Measurements from ENCODE around the gene NDUFAF3.

NDUFAF3 gene

GRCh38 chr3:49017971-49018706 is 3.8 kb upstream of the NDUFAF3 start, which contains the start of gene DALRD3:
DALRD3 (minus strand) TSS chr3:49018580; CDS start chr3:49018564, 16 bp downstream.
- DNase-seq (ENCODE audit: low read depth, low spot score): peak; percentile 80

GRCh38 chr3:49018707-49019006 is 3.3 kb upstream of the NDUFAF3 start:
- no peak for DNase-seq (ENCODE audit: low read depth, low spot score)

- no peak for DNase-seq (ENCODE audit: low read depth, low spot score)
Measured at GRCh38 chr3:49019941-49020329, 2.0 kb upstream of the NDUFAF3 start.

- peak; percentile 41 for DNase-seq (ENCODE audit: low read depth, low spot score)
Measured at GRCh38 chr3:49020330-49021212, 1.4 kb upstream of the NDUFAF3 start.

- DNase-seq (ENCODE audit: low read depth, low spot score): peak; percentile 99
Measured at GRCh38 chr3:49021213-49021812, 608 bp upstream of the NDUFAF3 start.

GRCh38 chr3:49022688-49023171 is 809 bp downstream of the NDUFAF3 start:
- DNase-seq (ENCODE audit: low read depth, low spot score): no peak

GRCh38 chr3:49023775-49024174 is 1.9 kb downstream of the NDUFAF3 start:
- no peak for DNase-seq (ENCODE audit: low read depth, low spot score)

- no peak for DNase-seq (ENCODE audit: low read depth, low spot score)
Measured at GRCh38 chr3:49024449-49024848, 2.5 kb downstream of the NDUFAF3 start.

- no peak for DNase-seq (ENCODE audit: low read depth, low spot score)
Measured at GRCh38 chr3:49025005-49025792, 3.3 kb downstream of the NDUFAF3 start.

- DNase-seq (ENCODE audit: low read depth, low spot score): no peak
Measured at GRCh38 chr3:49025793-49026520, 4.0 kb downstream of the NDUFAF3 start.

GRCh38 chr3:49026536-49026935 is 4.6 kb downstream of the NDUFAF3 start:
- DNase-seq (ENCODE audit: low read depth, low spot score): no peak

- DNase-seq (ENCODE audit: low read depth, low spot score): no peak
Measured at GRCh38 chr3:49027634-49028033, 5.7 kb downstream of the NDUFAF3 start.

GRCh38 chr3:49028298-49028672 is 6.4 kb downstream of the NDUFAF3 start:
- no peak for DNase-seq (ENCODE audit: low read depth, low spot score)

- peak; percentile 98 for DNase-seq (ENCODE audit: low read depth, low spot score)
Measured at GRCh38 chr3:49028673-49029562, 7.0 kb downstream of the NDUFAF3 start, which contains the start of gene IMPDH2. IMPDH2 (minus strand) TSS chr3:49029398; CDS start chr3:49029350, 48 bp downstream.

GRCh38 chr3:49029563-49029884 is 7.6 kb downstream of the NDUFAF3 start:
- DNase-seq (ENCODE audit: low read depth, low spot score): no peak

- no peak for DNase-seq (ENCODE audit: low read depth, low spot score)
Measured at GRCh38 chr3:49030321-49030720, 8.4 kb downstream of the NDUFAF3 start.

- peak; percentile 32 for DNase-seq (ENCODE audit: low read depth, low spot score)
Measured at GRCh38 chr3:49032646-49033304, 10.9 kb downstream of the NDUFAF3 start.

GRCh38 chr3:49034650-49035049 is 12.7 kb downstream of the NDUFAF3 start:
- DNase-seq (ENCODE audit: low read depth, low spot score): no peak

GRCh38 chr3:49035281-49035680 is 13.4 kb downstream of the NDUFAF3 start:
- DNase-seq (ENCODE audit: low read depth, low spot score): no peak
